HEK293 (cell line): ENCODE data around the gene LHFPL3.

Experiments
- BCL11A ChIP-seq: fragments of 450-650 bp; formaldehyde crosslinking; IDR thresholded peaks from 2 replicates; pipeline ENCODE4 v1.5.1; 2016; ENCODE audit warnings: low read depth, missing biosample characterization, missing genetic modification characterization
- PRDM1 ChIP-seq: fragments of 450-650 bp; formaldehyde crosslinking; IDR thresholded peaks from 2 replicates; pipeline ENCODE4; 2016; ENCODE audit warnings: missing biosample characterization, missing genetic modification characterization
- ZBTB1 ChIP-seq: fragments of 450-650 bp; formaldehyde crosslinking; IDR thresholded peaks from 2 replicates; pipeline ENCODE4 v1.5.1; 2016; ENCODE audit warnings: missing biosample characterization, missing genetic modification characterization
- ZBTB20 ChIP-seq: fragments of 450-650 bp; formaldehyde crosslinking; IDR thresholded peaks from 2 replicates; pipeline ENCODE4 v1.5.1; 2016; ENCODE audit warnings: missing biosample characterization, missing genetic modification characterization
- ZBTB21 ChIP-seq: fragments of 450-650 bp; formaldehyde crosslinking; IDR thresholded peaks from 2 replicates; pipeline ENCODE4 v1.5.1; 2017; ENCODE audit warnings: missing biosample characterization, missing genetic modification characterization
- ZFP37 ChIP-seq: fragments of 450-650 bp; formaldehyde crosslinking; IDR thresholded peaks from 2 replicates; pipeline ENCODE4 v1.5.1; 2016; ENCODE audit warnings: missing biosample characterization, missing genetic modification characterization
- ZNF133 ChIP-seq: fragments of 450-650 bp; formaldehyde crosslinking; IDR thresholded peaks from 2 replicates; pipeline ENCODE4 v1.5.1; 2016; ENCODE audit warnings: missing biosample characterization, missing genetic modification characterization
- ZNF221 ChIP-seq: fragments of 450-650 bp; formaldehyde crosslinking; IDR thresholded peaks from 2 replicates; pipeline ENCODE4 v1.5.1; 2017; ENCODE audit warnings: missing biosample characterization, missing genetic modification characterization, borderline replicate concordance
- ZNF266 ChIP-seq: fragments of 450-650 bp; formaldehyde crosslinking; IDR thresholded peaks from 2 replicates; pipeline ENCODE4 v1.5.1; 2016; ENCODE audit warnings: missing biosample characterization, missing genetic modification characterization, low read depth
- ZNF274 ChIP-seq, 2 experiments: fragments of 200-500 bp in 1 of 2; fragments of 450-650 bp in 1 of 2; sonication (Bioruptor generic) in 1 of 2; formaldehyde crosslinking in 1 of 2; IDR thresholded peaks; 2 replicates each; pipeline versions ENCODE4 v1.5.1 to v1.6.1; 2014 to 2016; ENCODE audit warnings: borderline replicate concordance in 1 of 2, inconsistent platforms in 1 of 2, low read length in 1 of 2, missing biosample characterization in 1 of 2, missing genetic modification characterization in 1 of 2
- ZNF311 ChIP-seq: fragments of 450-650 bp; formaldehyde crosslinking; IDR thresholded peaks from 2 replicates; pipeline ENCODE4 v1.5.1; 2017; ENCODE audit warnings: missing biosample characterization, missing genetic modification characterization, borderline replicate concordance
- ZNF324 ChIP-seq: fragments of 450-650 bp; formaldehyde crosslinking; IDR thresholded peaks from 2 replicates; pipeline ENCODE4 v1.5.1; 2016; ENCODE audit warnings: missing biosample characterization, missing genetic modification characterization
- ZNF335 ChIP-seq: fragments of 450-650 bp; formaldehyde crosslinking; conservative IDR thresholded peaks from 2 replicates; pipeline ENCODE4 v1.5.1; 2016; ENCODE audit warnings: missing biosample characterization, missing genetic modification characterization
- ZNF37A ChIP-seq: fragments of 450-650 bp; IDR thresholded peaks from 2 replicates; pipeline ENCODE4 v1.5.1; 2018; ENCODE audit warnings: missing biosample characterization, missing genetic modification characterization
- ZNF529 ChIP-seq: fragments of 450-650 bp; formaldehyde crosslinking; IDR thresholded peaks from 2 replicates; pipeline ENCODE4 v1.5.1; 2017; ENCODE audit warnings: missing genetic modification characterization, missing biosample characterization; ENCODE audit not compliant: insufficient replicate concordance
- ZNF558 ChIP-seq: fragments of 450-650 bp; formaldehyde crosslinking; IDR thresholded peaks from 2 replicates; pipeline ENCODE4 v1.5.1; 2016; ENCODE audit warnings: missing biosample characterization, missing genetic modification characterization
- ZNF610 ChIP-seq: fragments of 450-650 bp; formaldehyde crosslinking; IDR thresholded peaks from 2 replicates; pipeline ENCODE4 v1.5.1; 2016; ENCODE audit warnings: missing biosample characterization, missing genetic modification characterization, borderline replicate concordance
- ZNF830 ChIP-seq: fragments of 450-650 bp; IDR thresholded peaks from 2 replicates; pipeline ENCODE4 v1.5.0; 2018; ENCODE audit warnings: missing biosample characterization, missing genetic modification characterization, low read depth, mild to moderate bottlenecking, moderate library complexity
- ZSCAN16 ChIP-seq: fragments of 450-650 bp; formaldehyde crosslinking; IDR thresholded peaks from 2 replicates; pipeline ENCODE4 v1.5.1; 2016; ENCODE audit warnings: missing biosample characterization, missing genetic modification characterization
- ZXDB ChIP-seq: fragments of 450-650 bp; formaldehyde crosslinking; IDR thresholded peaks from 2 replicates; pipeline ENCODE4 v1.5.1; 2016; ENCODE audit warnings: missing biosample characterization, missing genetic modification characterization
- TF ChIP-seq, protein P1 (sequence below): fragments of 450-650 bp; formaldehyde crosslinking; IDR thresholded peaks from 2 replicates; pipeline ENCODE4 v1.5.1; 2016; ENCODE audit warnings: missing biosample characterization, missing genetic modification characterization, low read depth
- TF ChIP-seq, protein P2 (sequence below): fragments of 450-650 bp; formaldehyde crosslinking; IDR thresholded peaks from 2 replicates; pipeline ENCODE4 v1.5.1; 2016; ENCODE audit warnings: missing biosample characterization, missing genetic modification characterization
- TF ChIP-seq, protein P3 (sequence below): fragments of 450-650 bp; formaldehyde crosslinking; IDR thresholded peaks from 2 replicates; pipeline ENCODE4 v1.5.0; 2017; ENCODE audit warnings: missing biosample characterization, missing genetic modification characterization, borderline replicate concordance
- TF ChIP-seq, protein P4 (sequence below): fragments of 450-650 bp; formaldehyde crosslinking; IDR thresholded peaks from 2 replicates; pipeline ENCODE4 v1.5.1; 2016; ENCODE audit warnings: missing biosample characterization, missing genetic modification characterization
- TF ChIP-seq, protein P5 (sequence below): fragments of 450-650 bp; IDR thresholded peaks from 2 replicates; pipeline ENCODE4 v1.5.1; 2018; ENCODE audit warnings: missing biosample characterization, mild to moderate bottlenecking, missing genetic modification characterization

The LHFPL3 gene

DNA sequence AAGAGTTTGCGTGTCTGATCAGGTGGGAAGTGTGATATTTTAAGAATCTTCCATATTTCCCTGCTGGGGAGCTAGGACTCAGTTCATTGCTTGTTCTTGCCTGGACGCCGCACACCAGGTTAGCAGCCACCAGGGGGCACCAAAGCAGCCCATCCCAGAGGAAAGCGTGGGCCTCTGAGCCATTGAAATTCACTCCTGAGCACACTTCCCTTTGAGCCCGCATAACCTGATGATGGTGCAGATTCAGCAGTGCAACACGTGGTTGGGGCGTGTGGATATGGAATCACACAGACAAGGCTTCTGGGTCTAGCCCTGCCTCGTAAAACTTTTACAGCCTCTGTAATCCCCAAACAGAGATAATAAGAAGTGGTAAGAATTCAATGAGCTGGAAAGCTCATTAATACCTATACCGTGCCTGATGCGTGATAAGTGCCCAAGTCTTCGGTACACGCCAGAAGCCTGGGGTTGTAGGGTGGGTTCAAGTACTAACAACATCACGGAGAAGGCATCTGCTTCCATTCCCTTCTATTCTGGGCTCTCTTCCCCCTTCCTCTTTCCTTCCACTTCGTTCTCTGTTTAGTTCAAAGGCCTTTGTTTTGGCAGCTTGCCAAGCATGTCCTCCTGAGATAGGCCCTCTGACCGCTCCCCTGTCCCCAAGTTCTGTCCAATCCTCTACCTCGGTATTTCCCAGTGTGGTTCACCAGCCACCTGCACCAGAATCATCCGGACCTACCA lies 555.5 kb downstream of the LHFPL3 start (continued):
- TF ChIP-seq ZNF558 (tag by site-specific recombination) (peak; percentile 77; the same call in 1 of the 2 replicates), PRDM1 (tag by site-specific recombination) (peak; percentile 79), ZNF274 (IDR thresholded peaks at IDR 0.05; ENCODE audit: low read length) (no peak), ZNF274 (tag by site-specific recombination; IDR thresholded peaks at IDR 0.05; ENCODE audit: borderline replicate concordance) (no peak), ZNF529 (tag by site-specific recombination) (peak; percentile 81), ZNF335 (tag by site-specific recombination) (peak; percentile 58), ZNF830 (tag by site-specific recombination) (peak; percentile 92), ZNF221 (tag by site-specific recombination) (peak; percentile 26; the same call in 1 of the 2 replicates), ZNF311 (tag by site-specific recombination) (0 out of 2 replicates have a peak, but pooled peaks have one; percentile 51), ZBTB1 (tag by site-specific recombination) (no peak), ZBTB21 (tag by site-specific recombination) (peak; percentile 48; the same call in 1 of the 2 replicates), ZSCAN16 (peak; percentile 25; the same call in 1 of the 2 replicates), ZNF266 (no peak), ZBTB20 (tag by site-specific recombination) (peak; percentile 69), ZFP37 (tag by site-specific recombination) (peak; percentile 58; the same call in 1 of the 2 replicates), ZNF133 (tag by site-specific recombination) (no peak), BCL11A (peak; percentile 72; the same call in 1 of the 2 replicates), ZNF324 (tag by site-specific recombination) (peak; percentile 86), ZNF37A (tag by site-specific recombination) (peak; percentile 76; the same call in 1 of the 2 replicates), ZXDB (tag by site-specific recombination) (peak; percentile 94), ZNF610 (tag by site-specific recombination) (peak; percentile 92)
- TF ChIP-seq, protein P1, sequence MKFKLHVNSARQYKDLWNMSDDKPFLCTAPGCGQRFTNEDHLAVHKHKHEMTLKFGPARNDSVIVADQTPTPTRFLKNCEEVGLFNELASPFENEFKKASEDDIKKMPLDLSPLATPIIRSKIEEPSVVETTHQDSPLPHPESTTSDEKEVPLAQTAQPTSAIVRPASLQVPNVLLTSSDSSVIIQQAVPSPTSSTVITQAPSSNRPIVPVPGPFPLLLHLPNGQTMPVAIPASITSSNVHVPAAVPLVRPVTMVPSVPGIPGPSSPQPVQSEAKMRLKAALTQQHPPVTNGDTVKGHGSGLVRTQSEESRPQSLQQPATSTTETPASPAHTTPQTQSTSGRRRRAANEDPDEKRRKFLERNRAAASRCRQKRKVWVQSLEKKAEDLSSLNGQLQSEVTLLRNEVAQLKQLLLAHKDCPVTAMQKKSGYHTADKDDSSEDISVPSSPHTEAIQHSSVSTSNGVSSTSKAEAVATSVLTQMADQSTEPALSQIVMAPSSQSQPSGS (tag by site-specific recombination): peak; percentile 72
- TF ChIP-seq, protein P2, sequence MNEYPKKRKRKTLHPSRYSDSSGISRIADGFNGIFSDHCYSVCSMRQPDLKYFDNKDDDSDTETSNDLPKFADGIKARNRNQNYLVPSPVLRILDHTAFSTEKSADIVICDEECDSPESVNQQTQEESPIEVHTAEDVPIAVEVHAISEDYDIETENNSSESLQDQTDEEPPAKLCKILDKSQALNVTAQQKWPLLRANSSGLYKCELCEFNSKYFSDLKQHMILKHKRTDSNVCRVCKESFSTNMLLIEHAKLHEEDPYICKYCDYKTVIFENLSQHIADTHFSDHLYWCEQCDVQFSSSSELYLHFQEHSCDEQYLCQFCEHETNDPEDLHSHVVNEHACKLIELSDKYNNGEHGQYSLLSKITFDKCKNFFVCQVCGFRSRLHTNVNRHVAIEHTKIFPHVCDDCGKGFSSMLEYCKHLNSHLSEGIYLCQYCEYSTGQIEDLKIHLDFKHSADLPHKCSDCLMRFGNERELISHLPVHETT (tag by site-specific recombination): peak; percentile 65; the same call in 1 of the 2 replicates
- TF ChIP-seq, protein P3, sequence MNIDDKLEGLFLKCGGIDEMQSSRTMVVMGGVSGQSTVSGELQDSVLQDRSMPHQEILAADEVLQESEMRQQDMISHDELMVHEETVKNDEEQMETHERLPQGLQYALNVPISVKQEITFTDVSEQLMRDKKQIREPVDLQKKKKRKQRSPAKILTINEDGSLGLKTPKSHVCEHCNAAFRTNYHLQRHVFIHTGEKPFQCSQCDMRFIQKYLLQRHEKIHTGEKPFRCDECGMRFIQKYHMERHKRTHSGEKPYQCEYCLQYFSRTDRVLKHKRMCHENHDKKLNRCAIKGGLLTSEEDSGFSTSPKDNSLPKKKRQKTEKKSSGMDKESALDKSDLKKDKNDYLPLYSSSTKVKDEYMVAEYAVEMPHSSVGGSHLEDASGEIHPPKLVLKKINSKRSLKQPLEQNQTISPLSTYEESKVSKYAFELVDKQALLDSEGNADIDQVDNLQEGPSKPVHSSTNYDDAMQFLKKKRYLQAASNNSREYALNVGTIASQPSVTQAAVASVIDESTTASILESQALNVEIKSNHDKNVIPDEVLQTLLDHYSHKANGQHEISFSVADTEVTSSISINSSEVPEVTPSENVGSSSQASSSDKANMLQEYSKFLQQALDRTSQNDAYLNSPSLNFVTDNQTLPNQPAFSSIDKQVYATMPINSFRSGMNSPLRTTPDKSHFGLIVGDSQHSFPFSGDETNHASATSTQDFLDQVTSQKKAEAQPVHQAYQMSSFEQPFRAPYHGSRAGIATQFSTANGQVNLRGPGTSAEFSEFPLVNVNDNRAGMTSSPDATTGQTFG (tag by site-specific recombination): no peak
- TF ChIP-seq, protein P4, sequence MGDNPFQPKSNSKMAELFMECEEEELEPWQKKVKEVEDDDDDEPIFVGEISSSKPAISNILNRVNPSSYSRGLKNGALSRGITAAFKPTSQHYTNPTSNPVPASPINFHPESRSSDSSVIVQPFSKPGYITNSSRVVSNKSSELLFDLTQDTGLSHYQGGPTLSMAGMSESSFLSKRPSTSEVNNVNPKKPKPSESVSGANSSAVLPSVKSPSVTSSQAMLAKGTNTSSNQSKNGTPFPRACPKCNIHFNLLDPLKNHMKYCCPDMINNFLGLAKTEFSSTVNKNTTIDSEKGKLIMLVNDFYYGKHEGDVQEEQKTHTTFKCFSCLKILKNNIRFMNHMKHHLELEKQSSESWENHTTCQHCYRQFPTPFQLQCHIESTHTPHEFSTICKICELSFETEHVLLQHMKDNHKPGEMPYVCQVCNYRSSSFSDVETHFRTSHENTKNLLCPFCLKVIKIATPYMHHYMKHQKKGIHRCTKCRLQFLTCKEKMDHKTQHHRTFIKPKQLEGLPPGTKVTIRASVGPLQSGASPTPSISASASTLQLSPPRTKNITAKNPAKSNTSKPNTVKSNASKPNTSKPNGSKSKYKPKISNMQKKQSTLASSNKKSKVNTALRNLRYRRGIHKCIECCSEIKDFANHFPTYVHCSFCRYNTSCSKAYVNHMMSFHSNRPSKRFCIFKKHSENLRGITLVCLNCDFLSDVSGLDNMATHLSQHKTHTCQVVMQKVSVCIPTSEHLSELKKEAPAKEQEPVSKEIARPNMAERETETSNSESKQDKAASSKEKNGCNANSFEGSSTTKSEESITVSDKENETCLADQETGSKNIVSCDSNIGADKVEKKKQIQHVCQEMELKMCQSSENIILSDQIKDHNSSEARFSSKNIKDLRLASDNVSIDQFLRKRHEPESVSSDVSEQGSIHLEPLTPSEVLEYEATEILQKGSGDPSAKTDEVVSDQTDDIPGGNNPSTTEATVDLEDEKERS (tag by site-specific recombination): 0 out of 2 replicates have a peak, but pooled peaks have one; percentile 16
- TF ChIP-seq, protein P5, sequence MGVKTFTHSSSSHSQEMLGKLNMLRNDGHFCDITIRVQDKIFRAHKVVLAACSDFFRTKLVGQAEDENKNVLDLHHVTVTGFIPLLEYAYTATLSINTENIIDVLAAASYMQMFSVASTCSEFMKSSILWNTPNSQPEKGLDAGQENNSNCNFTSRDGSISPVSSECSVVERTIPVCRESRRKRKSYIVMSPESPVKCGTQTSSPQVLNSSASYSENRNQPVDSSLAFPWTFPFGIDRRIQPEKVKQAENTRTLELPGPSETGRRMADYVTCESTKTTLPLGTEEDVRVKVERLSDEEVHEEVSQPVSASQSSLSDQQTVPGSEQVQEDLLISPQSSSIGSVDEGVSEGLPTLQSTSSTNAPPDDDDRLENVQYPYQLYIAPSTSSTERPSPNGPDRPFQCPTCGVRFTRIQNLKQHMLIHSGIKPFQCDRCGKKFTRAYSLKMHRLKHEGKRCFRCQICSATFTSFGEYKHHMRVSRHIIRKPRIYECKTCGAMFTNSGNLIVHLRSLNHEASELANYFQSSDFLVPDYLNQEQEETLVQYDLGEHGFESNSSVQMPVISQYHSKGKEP (tag by site-specific recombination): peak; percentile 77; the same call in 1 of the 2 replicates
